ENCODE data around the gene RAB3C.

Gene RAB3C

DNA sequence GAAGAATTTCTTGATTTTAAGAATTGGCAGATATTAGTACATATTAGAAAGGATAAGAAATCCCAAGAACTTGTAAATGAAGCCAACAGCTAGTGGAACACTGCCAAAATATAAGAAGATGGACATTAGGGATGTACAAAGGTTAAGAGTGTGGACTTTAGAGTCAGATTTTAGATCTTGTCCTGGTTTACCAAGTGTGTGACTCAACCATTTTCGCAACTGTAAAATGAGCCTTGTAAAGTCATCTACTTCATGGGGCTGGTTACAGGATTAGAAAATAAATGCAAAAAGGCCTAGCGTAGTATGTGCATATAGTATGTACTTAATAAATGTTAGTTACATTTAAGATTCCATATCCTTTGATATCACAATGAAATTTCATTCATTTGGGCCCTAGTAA, 260.0 kb downstream of the RAB3C start:
- DNase-seq, result no peak

DNA sequence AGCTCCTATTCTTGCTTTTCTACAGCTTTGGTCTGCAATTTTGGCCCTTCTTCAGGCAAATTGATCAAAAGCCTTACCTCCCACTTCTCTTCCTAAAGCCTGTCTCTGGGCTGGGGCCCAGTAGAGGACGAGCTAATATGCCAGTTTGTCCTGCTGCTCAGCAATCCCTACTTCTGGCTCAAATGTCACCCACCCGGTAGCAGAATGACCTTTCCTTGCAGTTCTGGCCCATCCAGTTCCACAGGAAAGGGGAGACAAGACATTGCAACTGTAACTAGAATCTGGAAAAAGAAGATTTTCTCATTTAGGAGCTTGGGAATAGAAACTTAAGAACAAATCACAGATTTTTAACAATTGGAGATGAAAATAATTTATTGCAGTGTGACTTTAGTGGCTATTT, 261.5 kb downstream of the RAB3C start:
- DNase-seq, result no peak

DNA sequence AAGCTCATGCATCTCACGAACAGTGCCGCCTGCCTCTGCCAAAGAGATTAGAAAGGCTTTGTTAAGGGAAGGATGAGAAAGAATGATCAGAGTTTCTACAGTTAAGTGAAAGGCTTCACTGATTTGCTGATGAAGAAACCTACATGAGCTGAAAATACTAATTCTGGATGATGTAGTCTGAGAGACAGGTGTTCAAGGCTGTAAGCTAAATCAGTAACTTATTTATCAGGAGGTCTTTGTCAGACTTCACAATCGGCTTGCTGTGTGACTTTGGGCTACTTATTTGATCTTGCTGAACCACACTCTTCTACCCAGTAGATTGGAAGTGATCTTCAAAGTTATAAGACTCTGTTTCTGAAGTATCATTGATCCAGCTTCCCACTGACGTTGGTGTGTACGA, 264.2 kb downstream of the RAB3C start:
- DNase-seq, result no peak

GRCh38 chr5:58849223-58849622, 266.3 kb downstream of the RAB3C start:
- DNase-seq, result no peak

DNA sequence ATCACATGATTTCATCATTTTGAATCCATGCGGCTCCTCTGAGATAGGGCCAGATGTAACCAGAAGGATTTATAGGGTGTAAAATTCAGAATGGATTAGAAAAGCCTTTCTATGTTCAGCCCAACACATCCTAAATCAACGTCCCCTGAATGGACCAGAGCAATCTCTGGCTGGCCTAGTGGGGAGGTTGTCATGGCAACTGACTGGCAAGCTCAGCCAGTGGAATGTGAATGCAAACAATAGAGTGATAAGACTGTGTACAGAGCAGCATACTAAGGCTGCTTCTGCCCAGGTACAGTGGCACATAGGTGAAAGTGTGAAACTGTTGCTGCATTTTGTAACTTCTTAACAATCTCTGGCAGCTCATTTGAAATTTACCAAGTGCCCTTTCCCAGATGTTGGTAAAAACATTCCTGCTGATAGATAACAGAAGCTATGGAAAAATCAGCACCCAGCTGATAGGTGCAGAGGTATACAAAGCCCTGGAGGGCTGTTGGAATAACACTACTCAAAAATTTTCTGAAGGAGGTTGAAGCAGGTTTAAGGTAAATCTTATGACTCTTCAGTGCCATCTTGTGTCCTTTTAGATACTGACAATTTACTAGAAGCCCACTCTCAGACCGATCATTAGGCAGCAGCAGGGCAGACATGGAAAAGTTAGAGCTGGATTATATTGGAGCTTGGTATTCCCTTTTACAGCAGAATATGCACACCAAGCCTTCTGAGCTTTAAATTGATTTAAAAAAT, 267.2 kb downstream of the RAB3C start:
- no peak for DNase-seq

GRCh38 chr5:58851153-58851552, 268.3 kb downstream of the RAB3C start:
- DNase-seq, result no peak

DNA sequence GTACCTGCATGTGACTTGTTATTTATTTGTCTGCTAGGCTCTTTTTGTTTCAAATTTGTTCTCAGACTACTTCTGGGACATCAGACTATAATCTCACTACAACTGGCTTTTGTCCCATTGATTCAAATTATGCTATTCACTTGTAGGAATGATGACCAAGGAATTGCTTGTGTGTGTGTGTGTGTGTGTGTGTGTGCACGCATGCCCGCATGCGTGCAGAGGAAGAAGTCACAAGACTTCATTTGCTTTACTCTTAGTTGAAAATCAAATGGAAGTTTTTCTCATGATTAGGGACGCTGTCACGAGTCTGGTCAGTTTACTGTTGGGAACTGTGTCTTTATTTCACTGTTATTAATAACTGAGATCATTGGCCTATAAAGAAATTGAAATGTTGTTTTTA, 268.7 kb downstream of the RAB3C start:
- no peak for DNase-seq

GRCh38 chr5:58852566-58852965, 269.7 kb downstream of the RAB3C start:
- DNase-seq, result no peak

- no peak for DNase-seq
These were observed 271.6 kb downstream of the RAB3C start for GRCh38 chr5:58854441-58854840.

DNA sequence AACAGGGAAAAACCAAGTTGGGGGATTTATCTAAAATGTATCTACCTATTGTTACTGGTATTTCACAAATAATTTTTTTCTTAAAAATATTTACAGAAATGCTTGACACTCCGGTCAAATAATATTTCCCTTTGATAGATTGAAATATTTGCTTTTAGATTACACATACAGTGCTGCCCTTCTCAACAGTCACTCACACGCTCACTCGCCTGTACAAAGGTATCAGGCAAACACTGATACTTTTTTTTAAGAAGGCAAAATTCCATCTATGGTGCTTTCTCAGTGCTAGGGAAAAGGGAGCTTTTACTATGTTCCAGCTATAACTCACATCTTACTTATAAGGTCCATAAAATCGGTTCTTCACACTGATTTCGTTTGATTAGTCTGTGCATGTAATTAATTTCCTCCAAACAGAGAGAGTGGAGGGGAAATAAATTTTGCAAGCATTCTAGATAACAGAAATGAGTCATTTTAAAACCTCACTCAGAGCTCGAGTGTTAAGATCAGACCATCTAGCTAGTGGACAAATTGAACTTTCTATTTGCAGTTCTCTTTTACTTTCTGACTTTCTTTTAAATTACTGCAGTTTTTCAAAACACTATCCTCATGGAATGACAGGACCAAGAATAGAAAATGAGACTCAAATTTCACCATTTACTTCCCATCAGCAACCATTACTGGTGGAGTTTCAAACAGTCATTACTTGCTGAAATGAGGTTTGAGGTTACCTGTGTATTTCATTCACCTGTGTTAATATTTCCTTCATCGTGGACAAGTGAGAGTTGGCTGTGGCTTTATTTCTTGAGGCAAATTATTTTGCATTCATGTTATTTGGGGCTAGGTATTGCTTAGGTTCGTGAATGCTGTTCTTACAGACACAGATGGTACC, 273.2 kb downstream of the RAB3C start:
- DNase-seq, result no peak

DNA sequence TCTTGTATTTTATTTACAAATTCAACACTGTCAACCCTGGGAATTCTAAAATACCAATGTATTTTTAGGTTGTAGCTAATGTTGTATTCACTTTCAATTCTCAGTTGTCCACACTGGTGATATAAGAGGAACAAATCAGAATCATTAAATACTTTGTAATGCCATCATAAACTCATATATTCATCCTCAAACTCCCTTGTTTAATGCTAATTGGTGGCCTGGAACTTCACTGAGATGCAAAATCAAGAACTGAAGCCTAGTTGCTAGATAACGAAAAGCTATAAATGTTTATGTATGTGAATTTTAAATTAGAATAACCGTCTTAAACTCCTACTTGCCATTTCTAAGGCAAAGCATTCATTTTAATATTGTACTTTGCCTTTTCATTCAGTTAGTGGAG, 274.7 kb downstream of the RAB3C start:
- DNase-seq, result no peak

- DNase-seq, result no peak
These were observed 277.8 kb downstream of the RAB3C start for GRCh38 chr5:58860680-58861079.

DNA sequence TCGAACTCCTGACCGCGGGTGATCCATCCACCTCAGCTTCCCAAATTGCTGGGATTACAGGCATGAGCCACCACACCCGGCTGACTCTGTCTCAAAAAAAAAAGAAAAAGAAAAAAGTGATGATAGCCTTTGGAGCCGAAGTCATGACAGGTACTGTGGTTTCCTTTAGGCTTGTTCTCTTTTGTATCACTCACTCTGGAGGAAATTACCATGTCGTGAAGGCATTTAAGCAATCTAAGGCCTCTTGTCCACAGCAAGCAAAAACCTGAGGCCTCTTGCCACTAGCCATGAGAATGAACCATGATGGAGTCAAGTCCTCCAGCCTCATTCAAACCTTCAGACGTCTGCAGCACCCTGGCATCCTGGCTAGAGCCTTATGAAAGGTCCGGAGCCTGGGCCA, 286.1 kb downstream of the RAB3C start:
- no peak for DNase-seq

GRCh38 chr5:58871648-58872242, 288.9 kb downstream of the RAB3C start:
- no peak for DNase-seq

- no peak for DNase-seq
These were observed 289.9 kb downstream of the RAB3C start for GRCh38 chr5:58872670-58873273.

- DNase-seq, result no peak
These were observed 292.7 kb downstream of the RAB3C start for GRCh38 chr5:58875599-58875998.

GRCh38 chr5:58885260-58885659, 302.4 kb downstream of the RAB3C start:
- DNase-seq, result no peak

DNA sequence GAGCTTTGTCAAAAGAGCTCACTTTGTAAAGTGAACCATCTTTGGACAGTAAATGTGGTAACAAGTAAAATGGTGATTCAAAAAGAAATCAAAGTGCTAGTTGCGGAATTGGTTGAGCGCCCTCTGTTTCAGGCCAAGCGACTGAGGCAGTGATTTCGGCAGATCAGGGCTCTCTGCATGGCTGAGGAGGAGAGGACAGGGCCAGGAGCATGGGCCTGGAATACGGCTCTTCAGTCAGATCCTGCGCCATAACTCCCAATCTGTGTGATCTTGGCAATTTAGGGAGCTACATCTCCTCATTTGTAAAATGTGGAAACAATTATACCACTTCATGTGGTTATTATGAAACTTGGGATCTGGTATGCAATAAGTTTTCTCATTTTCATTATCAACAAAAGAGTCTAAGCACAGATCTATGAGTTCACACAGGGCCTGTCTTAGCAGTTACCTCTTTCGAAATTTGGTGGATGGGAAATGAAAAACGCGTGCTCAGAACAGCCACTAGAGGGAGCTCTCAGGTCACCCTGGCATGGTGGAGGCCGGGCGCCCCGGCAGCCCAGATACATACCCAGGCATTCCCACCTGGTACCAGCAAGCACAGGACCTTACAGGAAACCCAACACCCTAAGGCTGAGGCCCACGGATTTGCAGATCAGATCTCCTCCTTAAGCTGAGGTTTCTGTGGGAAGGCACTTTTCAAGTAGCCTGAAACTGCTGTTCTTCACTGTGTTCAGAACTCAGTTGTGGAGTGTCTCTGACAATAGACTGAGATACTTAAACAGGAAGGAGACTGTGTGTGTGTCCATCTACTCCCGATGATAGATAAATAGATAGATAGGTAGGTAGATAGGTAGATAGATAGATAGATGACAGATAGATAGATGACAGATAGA, 303.7 kb downstream of the RAB3C start:
- DNase-seq, result peak; percentile 53

DNA sequence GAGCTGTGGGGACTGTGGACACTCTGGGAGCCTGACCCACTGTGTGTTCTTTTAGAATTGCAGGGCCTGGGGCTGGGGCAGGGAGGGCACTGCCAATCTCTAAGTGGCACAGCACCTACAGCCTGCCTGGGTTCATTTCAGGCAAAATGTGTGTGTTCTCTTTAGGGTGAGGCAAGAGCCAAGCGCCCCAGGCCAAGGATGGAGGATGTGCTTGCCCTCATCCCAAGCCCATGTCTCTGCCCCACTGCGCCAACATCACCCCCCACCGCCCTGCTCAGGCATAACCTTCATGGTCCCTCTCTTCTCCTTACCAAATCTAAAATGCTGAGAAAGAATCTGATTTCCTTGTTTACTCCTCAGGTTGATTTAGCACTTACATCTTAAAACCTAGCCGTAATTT, 304.4 kb downstream of the RAB3C start:
- DNase-seq, result no peak

DNA sequence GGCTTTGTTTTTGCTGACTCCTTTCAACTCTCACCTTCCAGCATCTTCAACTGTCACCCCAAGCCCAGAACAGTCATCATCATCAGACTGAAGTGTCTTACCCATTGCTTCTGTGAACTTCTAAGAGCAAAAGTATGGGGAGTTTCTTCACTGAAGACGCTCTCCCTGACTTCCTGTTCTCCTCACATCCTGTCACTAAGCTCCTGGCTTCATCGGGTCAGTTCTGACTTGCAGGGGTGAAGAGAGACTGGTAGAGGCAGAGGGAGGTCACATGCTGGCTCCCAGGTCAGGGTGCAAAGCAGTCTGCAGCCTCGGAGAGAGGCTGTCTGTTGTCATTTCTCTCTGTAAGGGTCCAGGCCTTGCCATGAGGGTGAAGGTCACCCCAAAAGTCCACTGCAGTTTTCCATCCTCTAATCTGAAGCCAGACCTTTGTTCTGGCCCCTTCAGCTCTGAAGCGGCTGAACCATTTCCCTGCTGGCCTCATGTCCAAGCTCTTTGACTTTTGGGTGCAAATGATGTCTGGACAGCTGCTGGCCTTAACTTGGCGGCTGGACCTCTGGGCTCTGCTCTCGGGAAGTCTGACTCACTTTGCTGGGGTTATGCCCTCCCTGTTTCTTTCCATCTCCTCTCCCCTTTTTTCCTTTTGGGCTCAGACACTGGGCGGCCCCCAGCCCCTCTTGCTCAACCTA, 305.0 kb downstream of the RAB3C start:
- no peak for DNase-seq

DNA sequence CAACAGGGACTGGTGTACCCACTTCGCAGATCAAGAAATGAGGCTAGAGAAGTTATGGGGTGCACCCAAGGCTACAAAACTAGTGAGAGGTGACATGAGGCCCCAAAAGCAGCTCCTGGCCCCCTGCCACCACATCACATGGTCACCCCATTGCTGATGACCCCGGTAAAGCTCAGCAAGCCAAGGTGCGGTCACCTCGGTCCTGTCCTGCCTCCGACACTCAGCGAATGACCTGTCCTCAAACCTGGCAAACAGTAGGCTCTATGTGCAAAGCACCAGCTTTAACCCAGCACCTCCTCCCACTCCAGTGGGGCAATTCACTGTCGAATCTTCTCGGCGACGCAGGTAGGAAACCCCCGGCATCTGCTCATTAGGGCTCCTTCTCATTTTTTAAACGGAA, 307.4 kb downstream of the RAB3C start:
- no peak for DNase-seq

- no peak for DNase-seq
These were observed 307.8 kb downstream of the RAB3C start for GRCh38 chr5:58890701-58891085.

Measured in activated CD4-positive, alpha-beta T cell treated with anti-CD3 and anti-CD28 coated beads, Interleukin-2, amount 50 U/mL, for 1 hour (primary cell).